Right lung (tissue), 5 donors: Measurements from ENCODE around the gene EFCAB6. TPM values are rescaled to one million over a fixed set of nuclear protein-coding genes. Genes with fewer than 3 reads are reported as not detected.

ENCODE experiments used
- DNase-seq, 2 donors: peaks; one replicate each; pipeline ENCODE4 v3.0.0-alpha.2; 2013
- polyA plus RNA-seq, 5 donors: library from polyadenylated mRNA; unstranded; fragments of 120-200 nt; gene quantifications; one replicate each; pipeline versions ENCODE4 v1.2.1 to v1.2.3, GENCODE V29; 2013; ENCODE audit warnings: inconsistent platforms in 1 of 5, low replicate concordance in 1 of 5; ENCODE audit not compliant: insufficient read length in 5 of 5, insufficient read depth in 1 of 5

The EFCAB6 gene
- polyA plus RNA-seq, 5 donors, result 3.4 to 5.9 (median 3.9) TPM

DNA sequence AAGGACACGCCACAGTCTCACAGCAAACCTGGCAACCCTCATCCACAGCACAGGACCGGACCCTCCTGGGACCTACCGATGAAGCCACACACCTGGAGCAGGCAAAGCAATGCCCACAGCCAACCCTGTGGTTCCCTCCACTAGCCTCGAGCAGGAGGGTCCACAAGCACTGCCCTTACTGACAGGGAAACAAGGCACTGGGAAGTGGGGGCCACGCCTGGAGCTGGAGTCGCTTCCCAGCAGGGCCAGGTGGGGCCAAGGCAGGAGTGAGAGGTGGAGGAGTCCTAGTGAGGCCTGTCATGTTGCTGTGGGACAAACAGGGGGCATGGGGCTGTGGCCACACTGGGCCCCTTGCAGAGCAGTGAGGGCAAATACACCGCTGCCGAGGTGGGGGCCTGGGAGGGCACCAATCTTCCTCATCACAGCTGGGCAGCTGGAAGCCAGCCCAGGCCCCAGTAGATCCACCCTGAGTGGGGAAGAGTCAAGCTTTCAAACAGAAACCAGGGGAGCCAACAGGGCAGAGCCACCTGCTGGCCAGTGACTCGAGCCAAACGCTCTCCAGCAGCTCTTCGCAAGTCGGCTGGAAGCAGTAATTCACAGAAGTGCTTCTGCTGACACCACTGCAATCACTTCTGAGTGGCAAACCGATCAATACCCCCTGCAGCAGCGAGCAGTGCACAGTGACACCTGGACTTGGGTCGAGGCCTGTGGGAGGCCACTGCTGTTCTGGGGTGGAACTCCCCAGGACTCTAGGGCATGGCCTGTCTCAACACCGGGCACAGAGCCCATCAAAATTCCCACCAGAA, 36.5 kb upstream of the EFCAB6 start:
- DNase-seq, result no peak

DNA sequence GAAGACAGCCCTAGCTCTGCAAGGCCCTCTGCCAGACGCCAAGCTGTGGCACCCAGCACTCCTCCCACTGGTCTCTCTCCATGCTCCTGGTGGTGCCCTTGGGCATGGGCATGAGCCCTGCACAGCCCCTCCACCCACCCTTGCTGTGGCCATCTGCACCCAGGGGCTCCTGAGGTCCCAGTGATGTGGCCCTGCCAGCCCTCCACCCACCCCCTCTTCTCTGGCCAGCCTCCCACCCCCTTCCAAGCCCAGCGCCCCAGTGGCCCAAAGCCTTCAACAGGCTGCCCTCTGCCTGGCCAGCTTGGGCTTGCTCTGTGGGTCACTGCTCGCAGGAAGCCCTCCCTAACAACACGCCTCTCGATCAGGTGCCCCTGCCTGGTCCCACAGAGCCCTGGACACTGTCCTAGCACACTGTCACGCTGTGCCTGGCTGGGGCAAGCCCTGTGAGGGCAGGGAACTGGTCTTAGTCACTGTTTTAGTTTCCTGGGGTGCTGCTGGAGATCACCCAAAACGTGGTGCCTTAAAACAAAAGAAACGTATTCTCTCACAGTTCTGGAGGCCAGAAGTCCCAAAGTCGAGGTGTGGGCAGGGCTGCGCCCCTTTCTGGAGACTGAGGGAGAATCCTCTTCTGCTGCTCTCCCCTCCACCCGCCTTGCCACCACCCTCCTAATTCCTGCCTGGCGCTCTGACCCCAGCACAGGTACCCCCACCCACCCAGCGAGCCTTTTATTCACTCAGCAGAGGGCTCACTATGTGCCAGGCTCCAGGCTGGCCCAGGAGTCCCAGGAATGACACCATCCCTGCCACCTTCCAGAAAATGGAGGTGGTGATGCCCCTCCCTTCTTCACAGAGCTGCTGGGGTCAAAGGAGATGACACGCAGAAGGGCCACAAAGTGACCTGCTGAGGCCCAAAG, 35.5 kb upstream of the EFCAB6 start:
- no peak for DNase-seq

DNA sequence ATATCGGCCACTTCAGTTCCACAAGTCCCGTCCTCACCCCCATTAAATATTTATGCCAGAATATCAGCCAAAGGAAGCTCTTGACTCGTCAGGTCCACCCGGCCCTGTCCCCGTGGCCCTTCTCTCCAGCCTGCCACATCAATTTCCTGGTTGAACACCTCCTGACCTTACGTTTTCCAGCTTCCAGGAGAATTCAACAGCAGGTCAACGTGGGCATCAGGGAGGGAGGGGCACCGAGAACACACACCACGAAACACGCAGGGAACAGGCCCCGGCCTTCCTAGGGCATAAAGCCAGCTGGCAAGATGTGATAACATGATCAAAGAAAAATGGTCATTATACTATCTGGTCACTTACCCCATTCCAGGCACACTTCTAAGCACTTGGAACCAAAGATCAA, 34.9 kb upstream of the EFCAB6 start:
- DNase-seq, result no peak

DNA sequence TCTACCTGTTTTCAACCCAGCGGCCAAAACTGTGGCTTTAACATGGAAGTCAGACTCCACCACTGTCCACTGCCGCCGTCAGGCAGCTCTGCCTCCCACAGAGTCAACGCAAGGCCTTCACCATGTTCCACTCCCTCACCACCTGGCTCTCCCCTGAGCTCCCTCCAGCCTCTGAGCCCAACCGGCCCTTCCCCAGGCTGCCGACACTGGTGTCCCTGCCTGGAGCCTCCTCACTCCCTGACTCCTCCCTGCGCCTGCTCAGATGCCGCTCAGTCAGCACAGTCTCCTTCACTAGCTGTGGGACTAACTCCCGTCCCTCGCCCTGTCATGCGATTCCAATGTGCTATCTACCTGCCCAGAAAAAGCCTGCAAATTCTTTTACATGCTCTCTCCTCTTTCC, 33.9 kb upstream of the EFCAB6 start:
- DNase-seq, result no peak

DNA sequence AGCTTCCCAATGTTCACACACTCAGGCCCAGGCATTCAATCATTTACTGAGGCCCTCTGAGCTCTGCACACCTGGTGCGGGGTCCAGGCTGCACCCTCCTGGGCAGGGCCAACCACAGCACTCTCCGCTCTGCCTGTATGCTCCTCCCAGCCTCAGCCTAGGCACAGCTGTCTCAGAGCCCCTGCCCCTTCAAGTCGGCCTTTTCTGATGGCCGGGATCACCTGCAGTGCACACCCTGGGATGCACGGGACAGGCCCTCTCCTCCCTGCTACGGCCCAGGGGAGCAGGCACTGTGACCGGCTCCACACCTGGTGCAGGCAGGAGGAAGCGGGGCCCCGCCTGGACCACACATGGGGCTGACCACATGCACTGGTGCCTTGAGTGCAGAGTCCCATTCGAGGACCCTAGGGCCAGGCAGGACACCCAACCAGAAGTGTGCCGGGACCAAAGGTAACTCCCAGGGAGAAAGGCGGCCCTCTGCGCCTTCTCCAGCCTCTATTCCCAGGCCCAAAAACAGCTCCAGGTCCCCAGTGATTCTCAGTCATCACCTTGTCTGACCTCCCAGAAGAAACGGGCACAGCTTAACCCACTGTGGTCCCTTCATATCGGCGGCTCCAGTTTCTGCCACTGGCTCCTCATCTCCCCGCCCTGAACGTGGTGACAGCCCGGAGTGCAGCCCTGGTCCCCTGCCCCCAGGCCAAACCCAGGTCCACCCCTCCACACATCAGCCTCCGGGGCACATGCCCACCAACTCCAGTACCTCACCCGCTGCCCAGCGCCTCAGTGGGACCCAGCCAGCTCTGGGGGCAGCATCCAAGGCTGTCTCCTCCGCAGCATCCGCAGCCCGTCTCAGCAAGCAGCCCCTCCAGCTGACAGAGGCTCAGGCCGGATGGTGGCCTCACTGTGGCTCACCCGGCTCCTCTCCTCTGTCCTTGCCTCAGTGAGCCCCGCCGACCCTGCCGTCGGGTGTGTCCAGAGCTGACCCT, 32.7 kb upstream of the EFCAB6 start:
- no peak for DNase-seq

DNA sequence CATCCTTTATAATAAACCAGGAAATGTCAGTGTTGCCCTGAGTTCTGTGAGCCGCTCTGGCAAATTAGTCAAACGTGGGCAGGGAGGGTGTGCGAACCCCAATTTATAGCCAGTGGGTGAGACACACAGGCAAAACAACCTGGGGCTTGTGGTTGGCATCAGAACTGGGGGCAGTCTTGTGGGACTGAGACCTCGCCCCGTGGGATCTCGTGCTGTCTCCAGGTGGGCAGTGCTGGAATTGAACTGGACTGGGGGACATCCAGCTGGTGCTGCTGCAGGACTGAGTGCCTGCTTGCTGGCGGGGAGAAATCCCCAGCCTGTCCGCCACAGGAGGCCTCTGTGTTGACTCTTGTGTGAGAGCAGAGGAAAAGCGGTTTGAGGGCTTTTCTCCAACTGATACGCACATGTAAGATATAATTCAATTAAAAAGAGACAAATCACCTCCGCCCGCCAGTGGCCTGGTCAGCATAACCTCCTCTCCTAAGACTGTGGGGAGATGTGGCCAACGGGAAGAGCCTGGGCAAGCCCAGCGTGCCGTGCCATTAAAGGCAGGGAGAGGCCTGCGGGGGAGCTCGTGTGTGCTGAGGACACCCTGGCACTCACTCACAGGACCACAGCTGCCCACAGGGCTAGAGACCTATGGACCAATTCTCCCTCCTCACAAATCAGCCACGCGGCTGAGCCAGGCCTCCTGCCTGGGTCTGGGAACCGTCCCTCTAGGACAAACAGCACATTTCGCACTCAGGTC, 31.9 kb upstream of the EFCAB6 start:
- no peak for DNase-seq

DNA sequence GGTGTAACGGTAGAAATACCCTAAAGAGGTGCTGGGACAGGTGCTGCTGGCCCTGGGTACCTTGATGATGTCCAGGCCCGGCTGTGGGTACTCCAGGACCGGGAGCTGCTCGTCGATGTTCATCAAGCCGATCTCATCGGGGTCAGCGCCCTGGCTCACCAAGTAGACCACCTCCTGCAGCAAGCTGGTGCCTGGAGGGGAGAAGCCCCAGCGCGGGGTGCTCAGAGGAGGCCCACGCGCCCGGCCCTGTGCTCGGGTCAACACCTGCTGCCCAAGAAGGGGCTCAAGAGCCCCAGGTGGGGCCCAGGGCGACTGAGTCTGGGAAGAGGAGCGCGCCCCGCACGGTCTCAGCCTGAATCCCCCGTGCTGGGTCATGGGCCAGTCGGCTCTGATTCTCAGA, 29.6 kb upstream of the EFCAB6 start:
- DNase-seq, result no peak

DNA sequence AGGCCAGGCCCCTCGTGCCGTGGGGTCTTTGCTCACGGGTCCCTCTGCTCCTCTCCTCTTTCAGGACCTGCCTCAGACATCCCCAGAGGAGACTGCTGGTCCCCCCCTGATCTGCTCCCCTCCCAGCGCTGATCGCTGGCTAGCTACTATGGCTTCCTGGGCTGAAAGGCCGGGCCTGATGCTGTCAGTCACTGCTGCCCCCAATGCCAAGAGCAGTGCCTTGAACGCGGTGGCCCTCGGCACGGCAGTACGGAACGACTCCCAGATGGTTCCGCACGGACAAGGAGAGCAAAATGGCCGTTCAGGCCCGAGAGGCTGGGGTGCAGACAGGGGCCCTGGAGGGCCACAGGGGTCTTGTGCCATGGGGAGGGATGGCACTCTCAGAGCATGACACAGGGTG, 28.7 kb upstream of the EFCAB6 start:
- DNase-seq, result no peak

DNA sequence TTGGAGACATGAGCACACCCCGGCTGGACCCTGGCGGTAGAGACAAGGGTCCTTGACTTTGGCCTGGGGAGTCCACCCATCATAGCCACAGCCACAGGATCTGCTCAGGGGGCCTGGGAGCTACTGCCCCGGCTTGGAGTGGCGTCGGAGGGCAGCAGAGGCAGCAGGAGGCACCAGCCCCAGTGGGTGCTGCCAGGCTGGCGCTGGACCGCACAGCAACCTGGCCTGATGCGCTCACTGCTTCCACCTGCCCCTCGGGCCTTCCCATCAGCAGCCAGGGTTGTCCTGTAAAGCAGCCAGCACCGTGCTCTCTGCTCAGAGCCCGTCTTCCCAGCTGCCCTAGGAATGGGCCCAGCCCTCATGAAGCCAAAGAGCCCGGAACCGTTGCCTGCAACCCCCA, 28.3 kb upstream of the EFCAB6 start:
- no peak for DNase-seq

DNA sequence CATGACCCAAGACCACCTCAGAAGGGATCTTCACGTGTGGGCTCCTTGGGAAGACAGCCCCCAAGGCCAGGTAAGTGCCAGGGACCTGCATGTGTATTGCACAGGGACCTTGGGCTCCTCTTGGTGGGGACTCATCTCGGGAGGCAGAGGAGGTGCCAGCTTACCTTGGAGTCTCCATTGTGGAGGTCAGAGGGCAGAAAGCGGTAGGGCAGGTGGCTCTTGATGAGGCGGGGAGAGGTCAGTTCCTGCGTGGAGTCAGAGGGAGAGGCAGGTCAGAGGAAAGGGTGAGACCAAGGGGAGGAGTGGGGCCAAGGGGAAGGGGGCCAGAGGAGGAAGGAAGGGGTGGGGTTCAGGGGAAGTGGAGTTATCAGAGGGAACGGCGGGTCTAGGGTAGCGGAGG, 27.7 kb upstream of the EFCAB6 start:
- no peak for DNase-seq

DNA sequence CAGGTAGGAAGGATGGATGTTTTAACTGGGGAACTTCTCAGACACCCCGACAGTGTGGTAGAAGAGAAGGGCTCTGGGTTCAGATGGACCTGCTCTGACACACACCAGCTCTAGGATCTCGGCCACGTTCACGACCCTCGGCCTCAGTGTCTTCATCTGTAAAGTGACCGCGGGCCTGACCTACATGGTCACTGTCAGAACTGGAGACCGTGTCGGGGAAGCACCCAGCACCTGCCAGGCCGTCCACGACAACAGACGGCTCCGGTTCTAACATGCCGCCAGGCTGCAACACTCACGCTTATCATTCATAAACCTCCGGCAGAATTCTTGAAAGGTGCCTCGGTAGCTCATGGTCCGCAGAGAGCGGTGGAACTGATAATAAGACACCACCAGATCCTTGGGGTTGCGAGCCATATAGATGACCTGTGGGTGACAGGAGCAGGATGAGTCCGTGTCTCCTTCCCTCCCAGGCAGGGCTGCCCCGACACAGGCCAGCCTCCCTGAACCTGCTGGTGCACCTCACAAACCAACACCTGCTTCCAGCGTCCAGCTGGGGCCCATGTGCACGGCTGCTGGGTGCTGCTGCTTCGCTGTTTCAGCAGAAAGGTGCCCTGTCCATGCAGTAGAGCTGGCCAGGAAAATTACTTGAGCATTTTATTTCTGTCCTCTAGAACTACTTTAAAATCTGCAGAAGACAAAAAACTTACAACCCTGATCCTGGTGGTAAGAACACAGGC, 26.6 kb upstream of the EFCAB6 start:
- no peak for DNase-seq

DNA sequence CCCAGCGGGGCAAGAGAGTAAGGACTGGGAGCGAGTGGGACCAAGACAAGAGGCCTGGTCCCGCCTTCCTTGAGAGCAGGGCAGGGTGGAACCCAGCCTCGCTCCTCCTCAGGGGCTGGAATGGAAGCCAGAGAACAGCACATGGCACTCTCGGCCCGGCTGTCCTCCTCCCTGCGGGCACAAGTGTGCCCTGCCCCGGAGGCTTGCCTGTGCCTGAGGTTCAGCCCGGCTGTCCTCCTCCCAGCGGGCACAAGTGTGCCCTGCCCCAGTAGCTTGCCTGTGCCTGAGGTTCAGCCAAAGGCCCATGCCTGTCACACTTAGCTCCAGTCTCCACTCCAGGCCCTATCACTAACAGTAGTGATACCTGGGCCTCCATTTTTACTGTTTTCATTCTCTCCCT, 26.1 kb upstream of the EFCAB6 start:
- no peak for DNase-seq

DNA sequence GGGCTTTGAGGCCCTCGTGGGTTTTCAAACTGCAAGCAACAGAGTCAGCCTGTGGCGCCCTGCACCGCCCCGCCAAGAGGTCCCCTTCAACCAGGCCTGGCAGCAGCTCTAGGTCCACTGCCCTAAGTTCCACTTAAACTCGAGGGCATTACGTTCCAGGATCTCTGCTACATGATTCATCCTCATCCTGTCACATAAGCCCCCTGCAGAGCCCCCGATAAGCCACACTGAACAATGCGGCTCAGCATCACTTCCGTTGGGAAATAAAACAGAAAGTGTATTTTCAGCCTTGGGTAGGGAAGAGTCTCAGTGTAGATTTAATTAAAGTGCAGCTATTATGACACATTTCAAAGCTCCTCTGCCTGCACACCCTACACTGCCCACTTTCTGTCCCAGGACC, 25.6 kb upstream of the EFCAB6 start:
- DNase-seq, result no peak

DNA sequence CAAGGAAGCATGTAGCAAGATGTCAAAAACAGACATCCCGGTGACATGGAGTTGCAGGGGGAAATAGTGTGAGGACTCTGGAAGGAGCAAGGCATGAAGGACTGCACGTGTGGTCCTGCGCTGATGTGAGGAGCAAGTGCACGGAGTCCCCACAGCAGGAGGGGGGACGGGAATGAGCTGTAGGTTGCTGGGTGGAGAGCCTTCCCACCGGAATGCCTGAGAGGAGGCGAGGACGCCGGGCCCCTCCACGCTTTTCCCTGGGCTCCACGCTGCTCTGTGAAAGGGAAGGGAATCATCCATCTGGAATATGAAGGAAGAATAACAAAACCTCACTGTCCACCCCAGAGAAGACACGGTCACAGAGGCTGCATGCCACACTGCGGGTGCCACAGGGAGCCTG, 23.6 kb upstream of the EFCAB6 start:
- no peak for DNase-seq

DNA sequence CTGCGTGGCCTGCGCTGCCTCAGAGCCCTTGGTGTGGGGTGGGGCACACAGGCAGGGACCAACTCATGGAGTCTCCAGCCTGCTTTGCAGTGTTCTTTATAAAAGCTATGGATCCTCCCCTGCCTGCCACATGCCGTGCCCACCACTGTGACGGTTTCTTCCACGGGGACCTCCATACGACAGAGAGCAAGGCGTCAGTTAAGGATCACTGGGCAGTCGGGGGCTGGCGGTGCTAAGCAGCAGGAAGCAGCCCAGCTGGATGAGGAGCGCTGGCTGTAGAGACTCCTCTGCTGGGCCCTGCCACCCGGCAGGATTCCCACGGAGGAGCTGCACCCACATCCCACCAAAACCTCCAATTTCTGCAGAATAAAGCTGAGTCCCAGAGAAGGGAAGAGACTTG, 23.1 kb upstream of the EFCAB6 start:
- no peak for DNase-seq

DNA sequence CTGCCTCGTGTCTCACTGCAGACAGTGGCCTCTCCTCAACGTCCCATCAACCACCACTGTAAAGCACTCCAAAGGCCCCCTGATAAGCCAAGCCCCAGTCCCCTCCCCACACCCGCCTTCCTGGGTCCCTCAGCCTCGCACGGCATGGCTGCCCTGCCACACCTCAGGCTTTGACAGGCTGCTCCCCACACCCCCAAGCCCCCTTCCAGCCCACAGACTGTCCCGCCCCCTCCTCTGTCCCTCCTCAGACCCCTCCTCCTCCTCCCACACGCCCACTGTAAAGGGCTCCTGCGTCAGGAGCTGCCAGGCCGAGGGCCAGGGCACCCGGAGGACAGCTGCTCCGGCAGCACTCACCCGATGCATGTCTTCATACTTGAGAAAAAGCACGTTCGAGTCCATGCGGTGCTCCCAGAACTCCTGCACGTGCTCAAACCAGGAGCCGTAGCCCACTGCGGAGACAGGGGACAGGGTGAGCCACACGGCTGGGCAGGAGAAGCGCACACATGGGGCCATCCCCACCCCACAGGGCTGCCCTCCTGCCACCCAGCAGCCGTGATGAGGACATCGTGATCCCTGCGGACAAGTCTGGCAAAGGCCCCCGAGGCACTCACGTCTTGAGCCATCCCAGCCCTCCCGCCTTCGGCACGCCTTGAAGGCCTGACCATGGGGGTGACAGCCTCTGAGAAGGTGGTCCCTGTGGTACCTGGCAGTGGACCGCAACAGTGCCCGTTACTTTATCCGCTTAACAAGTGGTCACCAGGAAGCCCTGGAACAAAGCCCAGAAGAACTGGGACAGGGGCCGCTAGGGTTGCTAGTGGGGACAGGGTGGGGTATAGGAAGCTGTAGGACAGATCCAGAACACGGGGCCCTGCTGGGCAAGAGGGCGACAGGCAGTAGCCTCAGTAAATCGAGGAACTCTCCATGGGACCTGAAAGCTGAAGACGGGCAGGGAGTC, 21.5 kb upstream of the EFCAB6 start:
- DNase-seq, result no peak

DNA sequence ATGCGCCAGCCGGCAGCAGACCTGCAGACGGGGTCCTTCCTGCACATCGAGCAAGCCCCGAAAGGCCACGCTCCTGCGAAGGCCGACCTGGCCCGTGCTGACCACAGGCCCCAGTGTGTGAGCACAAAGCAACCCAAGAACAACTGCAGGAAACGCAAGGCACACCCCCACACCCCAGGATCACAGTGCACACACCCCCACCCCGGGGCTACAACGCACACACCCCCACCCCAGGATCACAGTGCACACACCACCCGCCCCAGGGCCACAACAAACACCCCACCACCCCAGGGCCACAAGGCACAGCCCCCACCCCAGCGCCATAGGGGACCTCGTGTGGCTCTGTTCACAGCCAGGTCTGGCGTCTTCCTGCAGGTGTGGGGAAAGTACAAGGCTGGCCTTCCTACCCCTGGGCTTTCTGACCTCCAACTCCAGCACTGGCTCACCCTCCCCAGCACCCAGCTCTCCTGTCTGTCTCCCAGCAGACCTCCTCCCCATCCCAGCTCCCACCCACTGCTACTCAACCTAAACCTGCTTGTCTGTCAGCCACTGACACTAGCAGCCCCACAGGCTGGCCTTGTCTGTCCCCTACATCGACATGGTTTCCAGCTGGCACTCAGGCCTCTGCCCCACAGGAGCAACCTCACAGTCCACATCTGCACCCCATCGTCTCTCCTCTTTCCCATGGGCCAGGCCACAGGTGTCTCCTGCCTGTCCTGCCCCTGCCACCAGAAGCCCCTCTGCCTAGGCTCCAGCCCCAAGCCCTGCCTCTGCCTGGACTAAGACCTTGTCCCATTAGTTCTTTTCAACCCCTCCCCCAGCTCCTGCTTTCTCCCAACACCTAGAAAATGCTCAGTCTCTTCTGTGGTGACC, 20.5 kb upstream of the EFCAB6 start:
- DNase-seq, result no peak
